H1 (cell line): Measurements from ENCODE around the gene VGLL1. TPM values are rescaled to one million over a fixed set of nuclear protein-coding genes. Genes with fewer than 3 reads are reported as not detected.

Experiments used
- CTCF ChIA-PET: fragments of 300-600 bp; sonication (Branson Sonifier 250); formaldehyde crosslinking; loops from one replicate; lab custom pipeline; 2021; ENCODE audit not compliant: partially characterized antibody; lab: Charles Lee
- POLR2A ChIA-PET: fragments of 300-600 bp; sonication (Branson Sonifier 250); formaldehyde crosslinking; loops from one replicate; lab custom pipeline; 2021; ENCODE audit warnings: inconsistent platforms; ENCODE audit not compliant: partially characterized antibody; lab: Charles Lee
- DNase-seq, 2 experiments: peaks; one replicate each; pipeline versions ENCODE4 v3.0.0 to v3.0.0-alpha.2; 2010 to 2022; ENCODE audit warnings: low spot score in 2 of 2, low read depth in 1 of 2, mixed read lengths in 1 of 2
- FAIRE-seq: peaks from 2 replicates; lab custom pipeline; 2011; peaks lifted over from hg19 to GRCh38; lab: Jason Lieb, UNC
- H2AFZ ChIP-seq: 2 replicates; pipeline ENCODE4 v1.8.1; 2012; ENCODE audit warnings: low read length, inconsistent platforms
- H2AK5ac ChIP-seq: 2 replicates; pipeline ENCODE4 v1.6.1; 2013; ENCODE audit warnings: low read depth, low read length
- H2BK120ac ChIP-seq: replicated peaks from 2 replicates; pipeline ENCODE3; 2013; ENCODE audit warnings: low read depth, low read length, inconsistent platforms
- H2BK12ac ChIP-seq: 2 replicates; pipeline ENCODE4 v1.6.1; 2013; ENCODE audit warnings: low read depth, low read length
- H2BK15ac ChIP-seq: 2 replicates; pipeline ENCODE4 v1.6.1; 2013; ENCODE audit warnings: low read length
- H2BK20ac ChIP-seq: 2 replicates; pipeline ENCODE4 v1.6.1; 2013; ENCODE audit warnings: low read length
- H2BK5ac ChIP-seq: 2 replicates; pipeline ENCODE4 v1.6.1; 2013; ENCODE audit warnings: low read depth, low read length
- H3K14ac ChIP-seq: 2 replicates; pipeline ENCODE4 v1.6.1; 2013; ENCODE audit warnings: inconsistent platforms; ENCODE audit not compliant: insufficient read length
- H3K18ac ChIP-seq: 2 replicates; pipeline ENCODE4 v1.6.1; 2013; ENCODE audit warnings: low read length; ENCODE audit errors: extremely low read depth
- H3K23ac ChIP-seq: 2 replicates; pipeline ENCODE4 v1.6.1; 2013; ENCODE audit warnings: inconsistent platforms; ENCODE audit not compliant: insufficient read length
- H3K23me2 ChIP-seq: 2 replicates; pipeline ENCODE4 v1.6.1; 2013; ENCODE audit warnings: low read depth, low read length
- H3K27ac ChIP-seq: 2 replicates; pipeline ENCODE4 v1.6.1; 2011; ENCODE audit warnings: low read depth, low read length, inconsistent platforms
- H3K27me3 ChIP-seq, 4 experiments: replicated peaks in 1 of 4; 1 replicate in 1 of 4; 2 replicates in 3 of 4; pipeline versions ENCODE4 v1.6.1 to v1.8.1; 2011 to 2013; ENCODE audit warnings: low read length in 3 of 4, mild to moderate bottlenecking in 3 of 4, inconsistent platforms in 2 of 4, mixed read lengths in 2 of 4, moderate library complexity in 1 of 4; ENCODE audit not compliant: control insufficient read depth in 3 of 4, insufficient read depth in 3 of 4; ENCODE audit errors: extremely low read depth in 1 of 4
- H3K36me3 ChIP-seq, 4 experiments: 2 replicates each; pipeline versions ENCODE4 v1.6.1 to v1.8.1; 2011 to 2013; ENCODE audit warnings: mild to moderate bottlenecking in 4 of 4, low read length in 3 of 4, moderate library complexity in 2 of 4, control low read depth in 1 of 4, inconsistent platforms in 1 of 4; ENCODE audit not compliant: insufficient read depth in 4 of 4, control insufficient read depth in 2 of 4
- H3K4ac ChIP-seq: replicated peaks from 2 replicates; pipeline ENCODE3; 2013; ENCODE audit warnings: low read length, low read depth, mixed read lengths, inconsistent platforms; ENCODE audit not compliant: insufficient read length
- H3K4me1 ChIP-seq, 4 experiments: replicated peaks in 1 of 4; 1 replicate in 1 of 4; 2 replicates in 3 of 4; pipeline versions ENCODE4 v1.6.1 to v1.8.1; 2011 to 2013; ENCODE audit warnings: low read length in 3 of 4, inconsistent platforms in 2 of 4, mixed read lengths in 1 of 4; ENCODE audit not compliant: insufficient read depth in 4 of 4, control insufficient read depth in 3 of 4
- H3K4me2 ChIP-seq, 2 experiments: 2 replicates each; pipeline versions ENCODE4 v1.6.1 to v1.8.1; 2011 to 2013; ENCODE audit warnings: low read depth in 2 of 2, low read length in 2 of 2, control low read depth in 1 of 2, inconsistent platforms in 1 of 2, mild to moderate bottlenecking in 1 of 2; ENCODE audit not compliant: insufficient read depth in 1 of 2
- H3K4me3 ChIP-seq, 4 experiments: fragments of 200-600, 300-600 bp in 1 of 4; sonication (generic), shearing (Covaris generic), sonication (Bioruptor Twin) in 1 of 4; 2 replicates each; pipeline versions ENCODE4 v1.5.1 to v1.8.1; 2011 to 2016; ENCODE audit warnings: low read length in 4 of 4, low read depth in 3 of 4, control low read depth in 2 of 4, inconsistent platforms in 2 of 4, mild to moderate bottlenecking in 2 of 4, mixed read lengths in 1 of 4, moderate library complexity in 1 of 4; ENCODE audit not compliant: insufficient read depth in 2 of 4; ENCODE audit errors: extremely low read depth in 1 of 4
- H3K56ac ChIP-seq: replicated peaks from 2 replicates; pipeline ENCODE3; 2013; ENCODE audit warnings: low read depth, mild to moderate bottlenecking, mixed read lengths, low read length, inconsistent platforms; ENCODE audit not compliant: insufficient read length
- H3K79me1 ChIP-seq: 2 replicates; pipeline ENCODE4 v1.6.1; 2013; ENCODE audit warnings: low read depth, low read length, control low read depth
- H3K79me2 ChIP-seq, 2 experiments: 2 replicates each; pipeline versions ENCODE4 v1.6.1 to v1.8.1; 2012 to 2013; ENCODE audit warnings: low read length in 2 of 2, mild to moderate bottlenecking in 2 of 2, inconsistent platforms in 1 of 2; ENCODE audit not compliant: insufficient read depth in 2 of 2, control insufficient read depth in 1 of 2
- H3K9ac ChIP-seq, 4 experiments: replicated peaks in 1 of 4; 1 replicate in 1 of 4; 2 replicates in 3 of 4; pipeline versions ENCODE4 v1.6.1 to v1.8.1; 2011 to 2013; ENCODE audit warnings: low read depth in 3 of 4, low read length in 3 of 4, control low read depth in 2 of 4, mild to moderate bottlenecking in 2 of 4, moderate library complexity in 2 of 4, inconsistent platforms in 1 of 4; ENCODE audit errors: extremely low read depth in 1 of 4
- H3K9me3 ChIP-seq, 2 experiments: 2 replicates each; pipeline versions ENCODE4 v1.6.1 to v1.8.1; 2012 to 2013; ENCODE audit warnings: mild to moderate bottlenecking in 2 of 2, moderate library complexity in 2 of 2, control low read depth in 1 of 2, inconsistent platforms in 1 of 2, low read depth in 1 of 2, low read length in 1 of 2, mixed read lengths in 1 of 2; ENCODE audit not compliant: insufficient read depth in 2 of 2
- H4K20me1 ChIP-seq, 2 experiments: replicated peaks in 1 of 2; 2 replicates each; pipeline versions ENCODE3 to v1.8.1; 2011 to 2013; ENCODE audit warnings: inconsistent platforms in 2 of 2, low read length in 2 of 2, mild to moderate bottlenecking in 1 of 2; ENCODE audit not compliant: insufficient read depth in 2 of 2, control insufficient read depth in 1 of 2
- H4K5ac ChIP-seq: 2 replicates; pipeline ENCODE4 v1.6.1; 2013; ENCODE audit warnings: low read length, low read depth, mixed read lengths, inconsistent platforms; ENCODE audit not compliant: insufficient read length
- H4K8ac ChIP-seq: 2 replicates; pipeline ENCODE4 v1.8.0; 2013; ENCODE audit warnings: mild to moderate bottlenecking, moderate library complexity, low read length, inconsistent platforms; ENCODE audit not compliant: insufficient read depth; ENCODE audit errors: extremely low read depth
- H4K91ac ChIP-seq: replicated peaks from 2 replicates; pipeline ENCODE3; 2013; ENCODE audit warnings: low read length, mixed read lengths, inconsistent platforms; ENCODE audit not compliant: insufficient read length
- ASH2L ChIP-seq: fragments of 200-600, 300-600 bp; sonication (generic); IDR thresholded peaks from one replicate; pipeline ENCODE4 v1.7.1; 2017; ENCODE audit warnings: low read length
- KDM4A ChIP-seq: IDR thresholded peaks from one replicate; pipeline ENCODE4 v1.7.1; 2012; ENCODE audit warnings: low read depth, mild to moderate bottlenecking, moderate library complexity, low read length, inconsistent platforms; ENCODE audit not compliant: severe bottlenecking
- SIX5 ChIP-seq: IDR thresholded peaks from 2 replicates; pipeline ENCODE4 v1.6.1; 2011; ENCODE audit warnings: mild to moderate bottlenecking, low read depth, low read length
- WGBS, 2 experiments: shearing (Covaris generic) in 1 of 2; methylation state at CpG; one replicate each; pipeline versions ENCODE4 v1.1.6 to v1.1.7; 2013 to 2015; ENCODE audit warnings: low lambda C conversion rate in 2 of 2, mixed read lengths in 2 of 2, inconsistent platforms in 1 of 2, low coverage in 1 of 2, missing lambda C conversion rate in 1 of 2; ENCODE audit not compliant: insufficient replicate concordance in 2 of 2, insufficient coverage in 1 of 2, insufficient read length in 1 of 2; ENCODE audit errors: extremely low coverage in 1 of 2, missing lambda C conversion rate in 1 of 2; 5-methylcytosine and 5-hydroxymethylcytosine counted together
- polyA plus RNA-seq, 7 experiments: library from polyadenylated mRNA; depleted of rRNA in 3 of 7; stranded (reverse) in 5 of 7; unstranded in 2 of 7; fragments of >200 nt in 5 of 7; fragments of 200-250 nt in 2 of 7; gene quantifications; 1 replicate in 5 of 7; 2 replicates in 1 of 7; 4 replicates in 1 of 7; pipeline versions ENCODE4 v1.2.1 to v1.2.3, GENCODE V29; 2011 to 2013; ENCODE audit warnings: missing spikeins in 2 of 7, mixed read lengths in 2 of 7
- total RNA-seq: library from RNA; stranded (reverse); fragmentation: NEBNext Ultra II Directional; extraction: Animal tissue kit (Norgen Biotek cat#: 25700); gene quantifications from 2 replicates; pipeline ENCODE4 v1.2.1, GENCODE V29; 2021

Gene VGLL1
- total and polyA plus RNA-seq, 2 of the 8 experiments (the other 6 are each of a cell fraction or from before 2014, with no cell fraction given): not detected

DNA sequence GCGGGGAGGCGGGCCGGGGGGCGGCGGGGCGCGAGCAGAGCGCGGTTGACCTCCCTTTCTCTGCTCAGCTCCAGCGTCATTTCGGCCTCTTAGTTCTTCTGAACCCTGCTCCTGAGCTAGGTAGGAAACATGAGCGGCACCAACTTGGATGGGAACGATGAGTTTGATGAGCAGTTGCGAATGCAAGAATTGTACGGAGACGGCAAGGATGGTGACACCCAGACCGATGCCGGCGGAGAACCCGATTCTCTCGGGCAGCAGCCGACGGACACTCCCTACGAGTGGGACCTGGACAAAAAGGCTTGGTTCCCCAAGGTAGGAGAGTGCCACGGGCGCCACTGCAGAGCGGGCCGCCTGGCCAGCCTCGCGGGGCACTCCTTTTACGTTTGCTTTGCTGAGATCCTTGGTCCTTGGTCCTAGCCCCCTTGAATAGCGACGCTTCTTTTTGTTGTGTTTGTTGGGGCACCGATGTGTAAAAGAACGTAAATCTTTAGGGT lies 34.4 kb upstream of the VGLL1 start, which contains the start of gene HTATSF1:
Gene HTATSF1 (plus strand): TSS at position 37 of the 497 bp plus-strand sequence. CDS start 93 bp downstream, at position 130.
- TF ChIP-seq SIX5 (no peak), ASH2L (peak; percentile 61), KDM4A (peak; percentile 21)
- no peak within 1 kb of the TSS for H3K23ac ChIP-seq
- peak within 1 kb of the TSS; percentile 83 for H3K27ac ChIP-seq
- peak; percentile 13 for FAIRE-seq
- H4K91ac ChIP-seq: no peak within 1 kb of the TSS
- DNase-seq: peak in 1 of 2 experiments; percentile 48
- H2BK5ac ChIP-seq: no peak within 1 kb of the TSS
- H4K5ac ChIP-seq: peak within 1 kb of the TSS; percentile 60
- peak within 1 kb of the TSS; percentile 70 to 89 (median 84) for H3K9ac ChIP-seq
- H3K36me3 ChIP-seq: peaks cover 4 to 27% (median 7%) of the 10 kb centered on the region in 4 experiments; a peak in 7 of 8 replicates
- no peak within 1 kb of the TSS for H2AK5ac ChIP-seq
- H3K4ac ChIP-seq: peak within 1 kb of the TSS; percentile 57
- H2BK120ac ChIP-seq: no peak within 1 kb of the TSS
- peak within 1 kb of the TSS; percentile 38 for H3K18ac ChIP-seq
- peaks cover 0 to 19% of the 10 kb centered on the region in 2 experiments; a peak in 3 of 4 replicates for H3K79me2 ChIP-seq
- H3K56ac ChIP-seq: no peak within 1 kb of the TSS
- ChIA-PET CTCF (no interaction called here), POLR2A (interaction anchor here (0.6 to 1.4 kb wide), 5 partner anchors 9 to 554 kb away, joined by 3 to 5 read pairs (median 3); no protein-coding TSS in a partner anchor)
- H2BK12ac ChIP-seq: peak within 1 kb of the TSS; percentile 7; the same call in 1 of the 2 replicates
- H3K4me3 ChIP-seq: peak within 1 kb of the TSS; percentile 74 to 93 (median 81)
- no peaks in the 10 kb centered on the region for H3K23me2 ChIP-seq
- peak within 1 kb of the TSS; percentile 90; the same call in 1 of the 2 replicates for H2AFZ ChIP-seq
- no peaks in the 10 kb centered on the region for H3K9me3 ChIP-seq
- H2BK20ac ChIP-seq: no peak within 1 kb of the TSS
- H4K20me1 ChIP-seq: peaks cover 0 to 2% of the 10 kb centered on the region in 2 experiments
- H3K27me3 ChIP-seq: no peaks in the 10 kb centered on the region
- H3K4me2 ChIP-seq: peak within 1 kb of the TSS; percentile 71 to 75
- no peak within 1 kb of the TSS for H2BK15ac ChIP-seq
- H3K4me1 ChIP-seq: no peaks in the 10 kb centered on the region
- no peak within 1 kb of the TSS for H3K14ac ChIP-seq
- no peaks in the 10 kb centered on the region for H3K79me1 ChIP-seq
- WGBS, 2 experiments: 3% methylated on average over 19 of the region's 35 CpGs; no CpG with 5 or more reads in 1 of the 2 experiments
- H4K8ac ChIP-seq: peak within 1 kb of the TSS; percentile 97; the same call in 1 of the 2 replicates
